HEK293T (cell line): ENCODE measurements around the gene LRRN4CL.

Experiments
- CTCF ChIA-PET: fragments of 350-600 bp; formaldehyde crosslinking; extraction: SDS; loops from one replicate; lab custom pipeline; 2021; ENCODE audit warnings: antibody characterized with exemption, inconsistent platforms; lab: Yijun Ruan, JAX
- POLR2A ChIA-PET: fragments of 350-600 bp; formaldehyde crosslinking; extraction: SDS; loops from one replicate; lab custom pipeline; 2020; ENCODE audit warnings: antibody characterized with exemption, inconsistent platforms; lab: Yijun Ruan, JAX
- DNase-seq: peaks from one replicate; pipeline ENCODE4 v3.0.0; 2012; ENCODE audit warnings: mixed read lengths; ENCODE audit errors: extremely low spot score
- ARNT ChIP-seq: fragments of 450-650 bp; IDR thresholded peaks from 2 replicates; pipeline ENCODE4 v1.6.1; 2017; ENCODE audit warnings: mild to moderate bottlenecking
- BHLHE40 ChIP-seq: fragments of 450-650 bp; IDR thresholded peaks from 2 replicates; pipeline ENCODE4 v1.6.1; 2016; ENCODE audit warnings: mild to moderate bottlenecking, moderate library complexity, borderline replicate concordance
- CTBP1 ChIP-seq: fragments of 450-650 bp; IDR thresholded peaks from 2 replicates; pipeline ENCODE4 v1.6.1; 2016; ENCODE audit warnings: borderline replicate concordance
- ELF4 ChIP-seq: fragments of 450-650 bp; IDR thresholded peaks from 2 replicates; pipeline ENCODE4 v1.6.1; 2017; ENCODE audit warnings: antibody characterized with exemption
- FOXA1 ChIP-seq: fragments of 450-650 bp; IDR thresholded peaks from 2 replicates; pipeline ENCODE4 v1.6.1; 2016; ENCODE audit warnings: mild to moderate bottlenecking
- FOXK2 ChIP-seq: fragments of 450-650 bp; IDR thresholded peaks from 2 replicates; pipeline ENCODE4 v1.6.1; 2016; ENCODE audit warnings: mild to moderate bottlenecking
- FOXM1 ChIP-seq: fragments of 450-650 bp; IDR thresholded peaks from 2 replicates; pipeline ENCODE4 v1.6.1; 2017; ENCODE audit warnings: mild to moderate bottlenecking, borderline replicate concordance
- HDGF ChIP-seq: fragments of 450-650 bp; IDR thresholded peaks from 2 replicates; pipeline ENCODE4 v1.6.1; 2017; ENCODE audit warnings: antibody characterized with exemption, borderline replicate concordance
- L3MBTL2 ChIP-seq: fragments of 450-650 bp; conservative IDR thresholded peaks from 2 replicates; pipeline ENCODE4 v1.6.1; 2016; ENCODE audit warnings: mild to moderate bottlenecking
- LEF1 ChIP-seq: fragments of 450-650 bp; IDR thresholded peaks from 2 replicates; pipeline ENCODE4 v1.6.1; 2017; ENCODE audit warnings: mild to moderate bottlenecking, borderline replicate concordance
- NFRKB ChIP-seq: fragments of 450-650 bp; IDR thresholded peaks from 2 replicates; pipeline ENCODE4 v1.6.1; 2016; ENCODE audit warnings: mild to moderate bottlenecking, moderate library complexity
- PKNOX1 ChIP-seq: fragments of 450-650 bp; IDR thresholded peaks from 2 replicates; pipeline ENCODE4 v1.6.1; 2016
- SP1 ChIP-seq: fragments of 450-650 bp; IDR thresholded peaks from 2 replicates; pipeline ENCODE4 v1.6.1; 2017
- SUZ12 ChIP-seq: fragments of 450-650 bp; IDR thresholded peaks from 2 replicates; pipeline ENCODE4 v1.6.1; 2016; ENCODE audit warnings: mild to moderate bottlenecking
- TARDBP ChIP-seq: fragments of 450-650 bp; IDR thresholded peaks from 2 replicates; pipeline ENCODE4 v1.6.1; 2016
- ZNF384 ChIP-seq: fragments of 450-650 bp; IDR thresholded peaks from 2 replicates; pipeline ENCODE4 v1.6.1; 2016

Gene LRRN4CL

DNA sequence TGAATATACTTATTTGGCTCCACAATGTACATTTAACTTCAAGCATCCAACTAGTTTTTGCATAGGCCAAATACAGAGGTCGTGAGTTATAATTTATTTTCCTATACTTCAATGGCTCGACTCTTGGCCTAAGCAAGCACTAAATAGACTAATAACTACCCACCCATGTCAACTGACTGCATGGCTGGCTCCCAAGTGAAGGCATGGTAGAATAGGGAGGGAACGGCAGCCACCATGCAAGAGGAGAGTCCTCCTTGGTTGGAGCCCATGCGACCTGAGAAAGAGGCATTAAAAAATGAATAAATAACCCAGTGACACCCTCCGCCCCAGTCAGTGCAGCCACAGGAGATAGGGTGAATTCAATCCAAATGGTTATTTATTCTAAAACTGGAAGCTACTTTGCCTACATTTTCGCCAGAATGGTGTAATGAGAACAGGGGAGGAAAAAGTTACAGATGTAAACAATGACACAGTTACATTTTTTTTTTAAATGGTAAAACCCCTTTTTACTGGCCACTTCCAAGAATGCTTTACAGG, 23.0 kb upstream of the LRRN4CL start:
- CTCF ChIA-PET = no interaction called here
- DNase-seq = no peak
- no peak for TF ChIP-seq ARNT
- no peak for TF ChIP-seq ELF4
- no peak for TF ChIP-seq BHLHE40
- TF ChIP-seq LEF1 = no peak
- TF ChIP-seq FOXA1 = no peak
- no peak for TF ChIP-seq SP1
- no peak for TF ChIP-seq FOXM1
- TF ChIP-seq SUZ12 = no peak
- TF ChIP-seq NFRKB = no peak
- TF ChIP-seq FOXK2 = no peak
- no peak for TF ChIP-seq ZNF384
- TF ChIP-seq CTBP1 = no peak
- no peak for TF ChIP-seq PKNOX1
- TF ChIP-seq TARDBP = no peak
- POLR2A ChIA-PET = interaction anchor here (1.0 to 1.8 kb wide), 2 partner anchors 13 to 15 kb away, joined by 5 to 6 read pairs; partner anchors contain the start of gene HNRNPUL2

GRCh38 chr11:62710001-62710345, 20.6 kb upstream of the LRRN4CL start:
- CTCF ChIA-PET = no interaction called here
- POLR2A ChIA-PET = interaction anchor here (0.6 to 6.6 kb wide), 6 partner anchors 16 to 131 kb away, joined by 3 to 65 read pairs (median 4); partner anchors contain the start of genes B3GAT3, HNRNPUL2, TTC9C and UQCC3
- DNase-seq = no peak
- TF ChIP-seq TARDBP (no peak), NFRKB (no peak), PKNOX1 (no peak), HDGF (no peak), LEF1 (no peak), FOXK2 (no peak), CTBP1 (no peak), SUZ12 (no peak), BHLHE40 (no peak), ARNT (no peak), SP1 (no peak), FOXA1 (no peak), FOXM1 (no peak), ZNF384 (no peak), ELF4 (no peak), L3MBTL2 (no peak)

GRCh38 chr11:62709247-62710000, 20.1 kb upstream of the LRRN4CL start:
- CTCF ChIA-PET = no interaction called here
- no peak for TF ChIP-seq L3MBTL2
- TF ChIP-seq NFRKB = no peak
- no peak for TF ChIP-seq CTBP1
- no peak for TF ChIP-seq FOXK2
- no peak for TF ChIP-seq ELF4
- no peak for TF ChIP-seq TARDBP
- TF ChIP-seq SP1 = no peak
- TF ChIP-seq ZNF384 = no peak
- TF ChIP-seq LEF1 = no peak
- TF ChIP-seq ARNT = no peak
- TF ChIP-seq FOXA1 = no peak
- TF ChIP-seq BHLHE40 = no peak
- no peak for TF ChIP-seq FOXM1
- no peak for TF ChIP-seq SUZ12
- no peak for TF ChIP-seq HDGF
- no peak for TF ChIP-seq PKNOX1
- POLR2A ChIA-PET = interaction anchor here (0.6 to 6.6 kb wide), 8 partner anchors 16 to 136 kb away, joined by 3 to 65 read pairs (median 4); partner anchors contain the start of genes B3GAT3, EEF1G, HNRNPUL2 and TTC9C
- peak; percentile 59 for DNase-seq

GRCh38 chr11:62708793-62709192, 19.5 kb upstream of the LRRN4CL start:
- CTCF ChIA-PET = no interaction called here
- no peak for TF ChIP-seq TARDBP
- TF ChIP-seq SUZ12 = no peak
- TF ChIP-seq ELF4 = no peak
- TF ChIP-seq PKNOX1 = no peak
- TF ChIP-seq L3MBTL2 = no peak
- no peak for TF ChIP-seq ZNF384
- no peak for TF ChIP-seq FOXK2
- TF ChIP-seq CTBP1 = no peak
- no peak for TF ChIP-seq LEF1
- no peak for TF ChIP-seq ARNT
- TF ChIP-seq FOXA1 = no peak
- TF ChIP-seq FOXM1 = no peak
- no peak for TF ChIP-seq HDGF
- TF ChIP-seq SP1 = no peak
- TF ChIP-seq NFRKB = no peak
- TF ChIP-seq BHLHE40 = no peak
- no peak for DNase-seq
- POLR2A ChIA-PET = interaction anchor here (0.8 to 6.6 kb wide), 8 partner anchors 17 to 135 kb away, joined by 3 to 65 read pairs (median 4); partner anchors contain the start of genes B3GAT3, EEF1G, HNRNPUL2 and TTC9C

DNA sequence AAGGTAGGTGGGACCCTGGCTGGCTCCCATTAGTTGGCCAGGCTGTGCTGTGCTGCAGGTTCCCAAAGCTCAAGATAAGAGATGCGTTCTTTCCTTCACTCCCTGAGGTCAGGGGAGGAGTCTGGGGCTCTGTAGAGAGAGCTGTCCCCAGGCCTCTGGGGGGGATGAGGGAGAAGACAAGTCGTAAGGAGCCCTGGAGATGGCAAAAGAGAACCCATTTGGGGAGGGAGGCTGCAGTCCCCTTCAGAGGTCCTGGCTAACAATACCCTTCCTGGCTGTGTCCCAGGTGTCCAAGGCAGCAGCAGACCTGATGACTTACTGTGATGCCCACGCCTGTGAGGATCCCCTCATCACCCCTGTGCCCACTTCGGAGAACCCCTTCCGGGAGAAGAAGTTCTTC, 19.1 kb upstream of the LRRN4CL start:
- TF ChIP-seq CTBP1 = no peak
- no peak for TF ChIP-seq FOXA1
- TF ChIP-seq FOXM1 = no peak
- no peak for TF ChIP-seq PKNOX1
- TF ChIP-seq ARNT = no peak
- TF ChIP-seq FOXK2 = no peak
- no peak for TF ChIP-seq LEF1
- TF ChIP-seq BHLHE40 = no peak
- no peak for TF ChIP-seq L3MBTL2
- no peak for TF ChIP-seq HDGF
- TF ChIP-seq ZNF384 = no peak
- TF ChIP-seq SUZ12 = no peak
- no peak for TF ChIP-seq SP1
- POLR2A ChIA-PET = interaction anchor here (0.8 to 6.6 kb wide), 7 partner anchors 17 to 134 kb away, joined by 3 to 65 read pairs (median 4); partner anchors contain the start of genes EEF1G, HNRNPUL2, MTA2 and TTC9C
- CTCF ChIA-PET = no interaction called here
- no peak for DNase-seq
